RWPE1 (cell line): ENCODE data around the gene MMP20.

ENCODE experiments used
- CTCF ChIA-PET: fragments of 350-600 bp; sonication (Branson Sonifier 250); formaldehyde crosslinking; extraction: SDS; loops from one replicate; lab custom pipeline; 2021; lab: Yijun Ruan, JAX
- POLR2A ChIA-PET: fragments of 400-600 bp; formaldehyde crosslinking; extraction: SDS; loops from one replicate; lab custom pipeline; 2020; ENCODE audit warnings: antibody characterized with exemption; ENCODE audit not compliant: low non-redundant PET; lab: Yijun Ruan, JAX
- DNase-seq: peaks from one replicate; pipeline ENCODE4 v3.0.0; 2012; ENCODE audit warnings: low spot score
- H3K27ac ChIP-seq: fragments of 450-650 bp; 2 replicates; pipeline ENCODE4 v1.5.1; 2017
- TF ChIP-seq, protein P1 (sequence below): fragments of 450-650 bp; conservative IDR thresholded peaks from 2 replicates; pipeline ENCODE4 v1.5.1; 2017; ENCODE audit warnings: low read depth, mild to moderate bottlenecking

The MMP20 gene

DNA sequence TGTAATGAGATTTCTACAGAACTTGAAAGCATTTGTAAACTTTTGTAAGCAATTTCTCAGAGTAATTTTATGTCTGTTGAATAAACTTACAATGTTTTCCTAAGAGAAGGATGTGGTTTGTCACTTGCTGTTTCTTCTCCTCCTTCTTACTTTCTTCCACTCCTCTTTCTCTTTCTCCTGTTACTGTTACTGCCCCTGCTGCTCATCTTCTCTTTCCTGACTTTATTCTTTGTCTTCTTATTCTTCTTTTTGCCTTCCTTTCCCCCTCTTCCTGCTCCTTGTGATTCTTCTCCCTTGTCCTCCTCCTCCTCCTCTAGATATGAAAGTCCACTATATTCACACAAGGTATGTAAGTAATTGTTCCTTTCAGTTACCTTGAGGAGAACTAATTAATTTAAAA, 63.5 kb downstream of the MMP20 start:
- ChIA-PET CTCF (no interaction called here), POLR2A (no interaction called here)
- DNase-seq: no peak
- TF ChIP-seq, protein P1, sequence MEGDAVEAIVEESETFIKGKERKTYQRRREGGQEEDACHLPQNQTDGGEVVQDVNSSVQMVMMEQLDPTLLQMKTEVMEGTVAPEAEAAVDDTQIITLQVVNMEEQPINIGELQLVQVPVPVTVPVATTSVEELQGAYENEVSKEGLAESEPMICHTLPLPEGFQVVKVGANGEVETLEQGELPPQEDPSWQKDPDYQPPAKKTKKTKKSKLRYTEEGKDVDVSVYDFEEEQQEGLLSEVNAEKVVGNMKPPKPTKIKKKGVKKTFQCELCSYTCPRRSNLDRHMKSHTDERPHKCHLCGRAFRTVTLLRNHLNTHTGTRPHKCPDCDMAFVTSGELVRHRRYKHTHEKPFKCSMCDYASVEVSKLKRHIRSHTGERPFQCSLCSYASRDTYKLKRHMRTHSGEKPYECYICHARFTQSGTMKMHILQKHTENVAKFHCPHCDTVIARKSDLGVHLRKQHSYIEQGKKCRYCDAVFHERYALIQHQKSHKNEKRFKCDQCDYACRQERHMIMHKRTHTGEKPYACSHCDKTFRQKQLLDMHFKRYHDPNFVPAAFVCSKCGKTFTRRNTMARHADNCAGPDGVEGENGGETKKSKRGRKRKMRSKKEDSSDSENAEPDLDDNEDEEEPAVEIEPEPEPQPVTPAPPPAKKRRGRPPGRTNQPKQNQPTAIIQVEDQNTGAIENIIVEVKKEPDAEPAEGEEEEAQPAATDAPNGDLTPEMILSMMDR: no peak
- no peak overlapping the region for H3K27ac ChIP-seq

DNA sequence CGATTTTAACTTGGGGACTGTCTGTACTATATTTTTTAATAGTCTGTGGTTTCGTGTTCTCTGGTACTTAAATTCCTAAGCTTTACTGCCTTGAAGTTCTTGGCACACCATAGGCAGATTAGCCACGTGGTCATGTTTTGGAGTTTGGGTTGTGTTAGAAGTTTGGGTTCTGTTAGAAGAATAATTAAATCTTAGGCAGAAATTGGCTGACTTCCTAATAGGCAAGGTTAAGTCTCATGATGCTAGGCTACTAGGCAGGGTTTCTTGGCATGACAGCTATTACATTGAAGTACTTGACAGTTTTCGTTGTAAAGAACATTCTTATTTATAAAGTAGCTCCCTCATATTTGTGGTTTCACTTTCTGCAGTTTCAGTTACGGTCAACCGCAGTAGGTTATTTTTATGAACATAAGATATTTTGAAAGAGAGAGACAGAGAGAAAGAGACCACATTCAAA, 64.5 kb downstream of the MMP20 start:
- peak; percentile 8 for DNase-seq
- TF ChIP-seq, protein P1: no peak
- H3K27ac ChIP-seq: no peak overlapping the region
- ChIA-PET CTCF (no interaction called here), POLR2A (no interaction called here)

DNA sequence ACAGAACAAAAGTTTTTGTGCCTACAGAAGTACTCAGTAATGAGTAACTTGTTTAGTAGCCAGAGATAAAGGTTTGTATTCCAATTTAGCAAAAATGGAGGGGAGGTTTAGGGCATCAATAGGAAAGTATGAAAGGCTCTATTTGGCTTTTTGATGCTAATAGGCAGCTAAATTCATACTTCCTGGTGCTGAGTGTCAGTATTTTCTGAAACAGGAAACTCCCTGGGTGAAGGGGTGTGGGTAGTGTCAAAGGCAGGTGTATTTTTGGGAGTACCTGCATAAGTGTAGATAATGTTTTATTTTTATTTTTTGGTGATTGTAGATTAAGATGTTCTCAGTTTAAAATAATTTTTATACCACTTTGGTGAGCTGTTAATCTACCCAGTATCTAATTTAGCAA, 65.3 kb downstream of the MMP20 start:
- H3K27ac ChIP-seq: no peak overlapping the region
- DNase-seq: no peak
- ChIA-PET CTCF (no interaction called here), POLR2A (no interaction called here)
- TF ChIP-seq, protein P1: no peak

DNA sequence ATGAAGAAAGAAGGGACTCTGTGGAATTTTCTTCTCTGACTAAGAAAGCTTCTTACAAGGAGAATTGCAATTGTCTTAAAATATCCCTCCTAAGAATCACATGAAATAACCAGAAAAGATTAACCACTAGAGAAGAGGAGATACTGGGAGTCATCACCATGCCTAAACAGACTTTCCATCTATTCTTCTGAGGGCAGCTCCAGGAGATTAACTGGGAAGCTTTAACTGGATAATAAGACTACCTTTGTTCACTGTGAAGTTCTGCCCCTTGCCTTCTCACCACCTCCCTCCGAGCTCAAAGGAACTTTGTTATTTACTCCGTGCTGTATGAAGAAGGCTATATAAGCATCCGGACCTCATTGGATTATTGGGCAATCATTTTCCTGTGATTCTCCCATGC, 70.0 kb downstream of the MMP20 start:
- TF ChIP-seq, protein P1: no peak
- H3K27ac ChIP-seq: no peak overlapping the region
- DNase-seq: no peak
- POLR2A ChIA-PET: no interaction called here
- CTCF ChIA-PET: interaction anchor here (0.6 kb wide), 1 partner anchor 46 kb away, joined by 4 read pairs; no protein-coding TSS in a partner anchor

DNA sequence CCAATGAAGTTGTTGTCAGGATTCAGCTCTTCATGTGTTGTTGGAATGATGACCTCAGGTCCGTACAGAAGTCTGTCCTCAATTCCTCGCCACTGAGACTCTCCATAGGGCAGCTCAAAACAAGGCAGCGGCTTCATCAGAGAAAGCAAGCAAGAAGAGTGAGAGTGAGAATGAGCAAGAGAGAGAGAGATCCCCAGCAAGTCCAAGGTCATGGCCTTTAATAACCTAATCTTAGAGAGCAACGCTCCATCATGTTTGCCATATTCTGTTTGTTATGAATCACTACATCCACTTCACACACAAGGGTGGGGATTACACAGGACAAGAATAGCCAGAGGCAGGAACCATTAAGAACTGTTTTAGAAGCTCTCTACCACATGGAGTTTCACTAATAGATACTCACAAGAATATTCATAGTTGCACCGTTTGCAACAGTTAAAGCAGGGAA, 71.3 kb downstream of the MMP20 start:
- ChIA-PET POLR2A (no interaction called here), CTCF (no interaction called here)
- peak; percentile 43 for DNase-seq
- TF ChIP-seq, protein P1: no peak
- no peak overlapping the region for H3K27ac ChIP-seq

DNA sequence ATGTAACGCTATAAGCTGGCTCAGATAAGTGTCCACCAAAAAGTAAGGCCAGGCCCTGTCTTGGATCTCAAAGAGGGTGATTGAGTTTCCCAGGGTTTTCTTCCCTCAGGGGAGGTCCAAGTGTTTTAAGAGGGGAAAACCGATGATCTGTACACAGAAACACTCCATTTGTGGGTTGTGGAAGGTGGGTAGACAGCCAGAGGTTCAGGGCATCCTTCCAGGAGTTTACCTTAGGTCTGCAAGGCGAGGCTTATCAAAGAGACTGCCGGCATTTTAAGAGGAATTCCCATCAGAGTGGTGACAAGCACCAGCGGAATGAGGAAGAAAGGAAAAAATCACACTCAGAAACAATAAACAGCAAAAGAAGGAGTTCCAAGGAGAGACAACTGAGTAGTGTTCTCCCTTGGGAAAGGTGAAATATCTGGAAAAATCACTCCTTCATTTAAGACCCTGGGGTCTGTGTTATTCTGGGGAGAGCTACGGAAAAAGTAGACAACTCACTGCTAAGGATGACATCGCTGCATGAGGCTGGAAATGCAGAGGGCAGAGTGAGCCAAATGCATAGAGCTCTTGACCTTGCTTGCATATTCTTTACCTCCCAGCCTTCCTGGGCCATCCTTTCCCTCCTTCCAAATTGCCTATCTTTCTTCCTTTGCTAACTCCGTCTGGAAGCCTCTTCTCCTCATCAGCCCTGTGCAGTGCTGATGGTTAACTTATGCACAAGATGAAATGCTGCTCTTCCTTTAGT, 72.5 kb downstream of the MMP20 start:
- no peak overlapping the region for H3K27ac ChIP-seq
- TF ChIP-seq, protein P1: no peak
- peak; percentile 8 for DNase-seq
- POLR2A ChIA-PET: no interaction called here
- CTCF ChIA-PET: interaction anchor here (0.6 kb wide), 1 partner anchor 106 kb away, joined by 3 read pairs; no protein-coding TSS in a partner anchor
